Measurements from ENCODE around the gene SPATA33. TPM values are rescaled to one million over a fixed set of nuclear protein-coding genes. Genes with fewer than 3 reads are reported as not detected.

Gene SPATA33
- total RNA-seq, 4 donors from 2014 or later: 1.7 to 5.3 (median 3.2) TPM

DNA sequence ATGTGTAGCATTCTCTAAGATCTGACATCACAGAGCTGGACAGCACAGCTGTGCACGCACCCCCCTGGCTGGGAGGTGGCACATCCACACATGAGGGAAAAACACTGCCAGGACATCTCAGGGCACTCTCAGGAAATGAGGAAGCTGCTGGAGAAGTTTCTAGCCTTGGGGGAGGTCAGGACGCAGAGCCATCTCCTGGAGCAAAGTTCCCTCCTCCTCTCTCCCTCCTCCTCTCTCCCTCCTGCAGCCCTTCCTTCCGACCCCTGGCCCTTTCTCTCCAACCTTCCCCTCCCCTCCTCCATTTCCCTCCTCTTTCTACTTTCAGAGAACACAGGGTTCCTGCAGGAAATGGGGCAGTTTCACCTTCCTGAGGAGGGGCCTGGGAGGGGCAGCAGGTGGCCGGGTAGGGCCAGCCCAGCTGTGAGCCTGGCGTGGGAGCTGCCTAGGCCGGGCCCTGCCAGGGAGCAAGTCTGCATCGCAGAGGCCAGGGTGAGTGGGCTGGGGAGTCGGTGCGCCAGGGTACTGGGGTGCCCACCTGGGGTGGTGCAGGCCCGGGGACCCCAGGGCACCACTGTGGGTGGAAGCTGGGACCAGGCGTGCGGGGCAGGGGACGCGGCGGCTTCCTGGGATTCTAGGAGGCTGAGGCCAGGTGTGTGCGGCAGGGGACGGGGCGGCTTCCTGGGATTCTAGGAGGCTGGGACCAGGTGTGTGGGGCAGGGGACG is 44.2 kb upstream of the SPATA33 start, which contains the start of gene DPEP1:
Gene DPEP1, plus strand, starts transcription at position 412 of the 723 bp plus-strand sequence. CDS start 16,769 bp downstream, outside the sequence.
- Histone ChIP-seq H3K27ac (no peak within 1 kb of the TSS), H3K36me3 (no peaks in the 10 kb centered on the region), H3K9me3 (no peaks in the 10 kb centered on the region), H3K27me3 (peaks cover 88% of the 10 kb centered on the region), H3K4me3 (no peak within 1 kb of the TSS), H3K4me1 (no peaks in the 10 kb centered on the region)
- TF ChIP-seq POLR2A (IDR thresholded peaks at IDR 0.05) (no peak), CTCF (IDR thresholded peaks at IDR 0.05) (no peak), EP300 (IDR thresholded peaks at IDR 0.05) (no peak), POLR2AphosphoS5 (IDR thresholded peaks at IDR 0.05) (no peak)
- WGBS, 2 donors (ENCODE audit: low coverage in 1 of 2): 40 to 52% methylated on average over 2 to 4 of the region's 19 CpGs
- ATAC-seq: peak; percentile 31

- TF ChIP-seq CTCF (IDR thresholded peaks at IDR 0.05) (no peak), POLR2AphosphoS5 (IDR thresholded peaks at IDR 0.05) (no peak), POLR2A (IDR thresholded peaks at IDR 0.05) (no peak), EP300 (IDR thresholded peaks at IDR 0.05) (no peak)
- H3K4me3 ChIP-seq: no peak overlapping the region
- no peaks in the 10 kb centered on the region for H3K36me3 ChIP-seq
- no peaks in the 10 kb centered on the region for H3K4me1 ChIP-seq
- H3K27ac ChIP-seq: no peak overlapping the region
- peaks cover 85% of the 10 kb centered on the region for H3K27me3 ChIP-seq
- WGBS, 2 donors (ENCODE audit: low coverage in 1 of 2): 73 to 74% methylated on average over 4 to 6 of the region's 22 CpGs
- no peaks in the 10 kb centered on the region for H3K9me3 ChIP-seq
- no peak for ATAC-seq
Measured at GRCh38 chr16:89613954-89614459, 43.6 kb upstream of the SPATA33 start.

GRCh38 chr16:89615176-89615575 is 42.5 kb upstream of the SPATA33 start:
- Histone ChIP-seq H3K27ac (no peak overlapping the region), H3K4me1 (no peaks in the 10 kb centered on the region), H3K9me3 (no peaks in the 10 kb centered on the region), H3K36me3 (no peaks in the 10 kb centered on the region), H3K4me3 (no peak overlapping the region), H3K27me3 (peaks cover 87% of the 10 kb centered on the region)
- WGBS, 2 donors (ENCODE audit: low coverage in 1 of 2): no CpG with 5 or more reads among the region's 13 CpGs
- ATAC-seq: no peak
- TF ChIP-seq POLR2A (IDR thresholded peaks at IDR 0.05) (no peak), EP300 (IDR thresholded peaks at IDR 0.05) (no peak), POLR2AphosphoS5 (IDR thresholded peaks at IDR 0.05) (no peak), CTCF (IDR thresholded peaks at IDR 0.05) (no peak)

DNA sequence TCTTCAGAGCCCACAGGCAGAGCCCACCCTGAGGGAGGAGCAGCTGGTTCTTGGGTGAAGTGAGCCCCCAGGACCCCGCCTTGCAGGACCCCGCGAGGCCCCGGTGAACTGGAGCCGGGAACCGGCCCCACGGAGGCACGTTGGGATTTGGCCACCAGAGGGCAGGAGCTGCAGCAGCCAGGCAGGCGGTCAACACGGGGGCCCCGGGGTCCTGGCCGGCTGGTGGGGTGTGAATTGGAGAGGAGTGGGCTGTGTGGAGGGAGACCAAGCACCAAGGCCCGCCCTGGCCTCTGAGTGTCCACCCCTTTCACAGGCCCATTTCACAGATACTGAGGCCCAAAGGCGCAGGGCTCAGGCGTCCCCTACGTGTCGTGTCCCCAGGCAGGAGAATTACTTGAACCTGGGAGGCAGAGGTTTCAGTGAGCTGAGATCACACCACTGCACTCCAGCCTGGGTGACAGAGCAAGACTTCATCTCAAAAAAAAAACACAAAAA is 42.0 kb upstream of the SPATA33 start:
- no peak for TF ChIP-seq POLR2A (IDR thresholded peaks at IDR 0.05)
- no peak for TF ChIP-seq EP300 (IDR thresholded peaks at IDR 0.05)
- TF ChIP-seq POLR2AphosphoS5 (IDR thresholded peaks at IDR 0.05): no peak
- peak in 3 of 4 experiments; percentile 4 to 76 (median 22) for TF ChIP-seq CTCF (IDR thresholded peaks at IDR 0.05)
- no peak overlapping the region for H3K4me3 ChIP-seq
- H3K27ac ChIP-seq: no peak overlapping the region
- H3K4me1 ChIP-seq: no peaks in the 10 kb centered on the region
- no CpG with 5 or more reads among the region's 17 CpGs for WGBS, 2 donors (ENCODE audit: low coverage in 1 of 2)
- ATAC-seq: no peak
- no peaks in the 10 kb centered on the region for H3K9me3 ChIP-seq
- no peaks in the 10 kb centered on the region for H3K36me3 ChIP-seq
- H3K27me3 ChIP-seq: peaks cover 90% of the 10 kb centered on the region

DNA sequence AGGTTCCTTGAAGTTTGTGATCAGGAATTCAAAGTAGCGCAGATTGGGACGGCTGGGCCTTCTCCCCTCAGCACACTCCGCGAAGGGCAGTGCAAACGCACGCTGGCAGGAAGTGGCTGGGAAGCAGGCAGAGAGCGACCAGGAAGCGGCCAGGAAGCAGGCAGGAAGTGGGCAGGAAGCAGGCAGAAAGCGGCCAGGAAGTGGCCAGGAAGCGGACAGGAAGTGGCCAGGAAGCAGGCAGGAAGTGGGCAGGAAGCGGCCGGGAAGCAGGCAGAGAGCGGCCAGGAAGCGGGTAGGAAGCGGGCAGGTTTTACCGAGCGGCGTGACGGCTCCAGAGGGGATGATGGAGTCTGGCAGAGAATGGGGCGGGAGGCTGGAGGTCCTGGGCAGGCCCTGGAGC is 41.0 kb upstream of the SPATA33 start:
- WGBS, 2 donors (ENCODE audit: low coverage in 1 of 2): 72% methylated on average over 20 of the region's 20 CpGs; no CpG with 5 or more reads in 1 of the 2 donors
- ATAC-seq: no peak
- H3K9me3 ChIP-seq: no peaks in the 10 kb centered on the region
- TF ChIP-seq POLR2A (IDR thresholded peaks at IDR 0.05) (no peak), CTCF (IDR thresholded peaks at IDR 0.05) (no peak), EP300 (IDR thresholded peaks at IDR 0.05) (no peak), POLR2AphosphoS5 (IDR thresholded peaks at IDR 0.05) (no peak)
- no peak overlapping the region for H3K27ac ChIP-seq
- H3K4me1 ChIP-seq: no peaks in the 10 kb centered on the region
- no peaks in the 10 kb centered on the region for H3K36me3 ChIP-seq
- H3K27me3 ChIP-seq: peaks cover 91% of the 10 kb centered on the region
- no peak overlapping the region for H3K4me3 ChIP-seq

All from gastroesophageal sphincter (tissue), 4 donors.